Stimulated activated CD4-positive, alpha-beta T cell treated with anti-CD3 and anti-CD28 coated beads, Interleukin-1b, Interleukin-23, amount 100 ng/mL, for 4 hours (primary cell): Measurements from ENCODE around the gene ARHGAP36.

Experiments used
- DNase-seq, 2 donors: peaks; one replicate each; pipeline ENCODE4 v3.0.0-alpha.2; 2020; ENCODE audit warnings: low read depth in 2 of 2

ARHGAP36 gene

GRCh38 chrX:131068945-131069719, 11.0 kb downstream of the ARHGAP36 start:
- no peak for DNase-seq

DNA sequence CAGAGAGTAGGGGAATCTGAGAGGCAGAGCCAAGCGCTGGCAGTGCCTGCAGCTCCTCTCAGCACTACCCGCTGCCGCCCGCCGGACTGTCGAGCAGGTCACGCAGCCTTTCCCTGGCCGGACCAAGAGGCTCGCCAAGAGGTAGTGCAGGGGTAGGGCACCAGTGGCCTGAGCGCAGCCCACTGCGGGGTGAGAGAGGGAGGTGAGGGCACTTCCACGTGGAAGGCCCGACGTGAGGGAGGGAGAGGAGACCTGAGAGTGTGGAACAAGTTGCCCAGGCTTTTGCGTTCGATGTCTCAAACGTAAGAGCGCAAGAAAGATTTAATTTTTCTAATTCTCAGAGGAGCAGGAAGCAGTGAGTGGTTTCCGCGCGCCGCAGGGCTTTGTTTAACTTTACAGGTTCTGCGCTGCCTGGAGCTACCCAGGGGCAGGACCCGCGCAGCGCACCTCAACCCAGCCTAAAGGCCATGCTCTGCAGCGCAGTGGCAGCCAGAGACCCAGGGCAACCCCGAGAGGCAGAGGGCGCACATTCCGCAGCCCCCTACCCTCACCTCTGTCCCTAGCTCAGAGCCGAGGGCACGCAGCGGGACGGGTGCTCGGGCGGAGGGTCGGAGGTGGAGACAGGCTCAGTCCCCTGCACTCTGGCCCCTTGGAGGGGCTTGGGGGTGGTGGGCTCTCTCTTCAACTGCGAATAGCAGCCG, 14.9 kb downstream of the ARHGAP36 start:
- no peak for DNase-seq

GRCh38 chrX:131073607-131074006, 15.5 kb downstream of the ARHGAP36 start:
- no peak for DNase-seq

- DNase-seq = no peak
Measured at GRCh38 chrX:131081772-131082740, 23.9 kb downstream of the ARHGAP36 start.

DNA sequence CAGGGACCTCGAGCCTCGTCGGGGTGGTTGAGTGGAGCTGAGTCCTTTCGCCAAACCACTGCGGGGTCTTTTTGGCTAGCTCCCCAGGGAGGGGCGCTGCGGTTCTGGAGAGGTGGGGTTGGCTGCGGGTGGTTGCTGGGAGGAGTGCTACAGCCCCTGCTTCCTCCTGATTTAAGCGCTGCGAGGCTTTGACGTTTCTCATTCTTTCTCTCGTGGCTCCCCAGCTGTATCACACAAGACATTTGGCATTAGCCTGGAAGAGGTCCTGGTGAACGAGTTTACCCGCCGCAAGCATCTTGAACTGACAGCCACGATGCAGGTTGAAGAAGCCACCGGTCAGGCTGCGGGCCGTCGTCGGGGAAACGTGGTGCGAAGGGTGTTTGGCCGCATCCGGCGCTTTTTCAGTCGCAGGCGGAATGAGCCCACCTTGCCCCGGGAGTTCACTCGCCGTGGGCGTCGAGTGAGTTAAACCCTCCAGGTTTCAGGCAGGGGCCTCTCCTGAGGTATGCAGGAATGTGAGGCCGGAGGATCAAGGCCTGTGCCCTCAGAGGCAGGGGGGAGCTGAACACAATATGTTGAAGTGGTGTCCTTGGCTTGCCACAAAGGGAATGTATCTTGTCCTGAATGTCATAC, 25.5 kb downstream of the ARHGAP36 start:
- DNase-seq = no peak

DNA sequence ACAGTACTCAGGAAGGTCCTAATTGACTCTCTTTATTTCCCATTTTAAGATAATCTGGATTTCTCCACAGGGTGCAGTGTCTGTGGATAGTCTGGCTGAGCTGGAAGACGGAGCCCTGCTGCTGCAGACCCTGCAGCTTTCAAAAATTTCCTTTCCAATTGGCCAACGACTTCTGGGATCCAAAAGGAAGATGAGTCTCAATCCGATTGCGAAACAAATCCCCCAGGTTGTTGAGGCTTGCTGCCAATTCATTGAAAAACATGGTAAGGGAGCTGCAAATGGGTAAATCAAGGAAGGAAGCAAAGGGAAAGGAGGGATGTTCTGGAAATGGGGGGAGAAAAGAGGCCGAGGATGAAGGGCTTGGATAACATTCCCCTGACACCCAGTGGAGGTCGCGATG, 26.0 kb downstream of the ARHGAP36 start:
- DNase-seq = no peak

DNA sequence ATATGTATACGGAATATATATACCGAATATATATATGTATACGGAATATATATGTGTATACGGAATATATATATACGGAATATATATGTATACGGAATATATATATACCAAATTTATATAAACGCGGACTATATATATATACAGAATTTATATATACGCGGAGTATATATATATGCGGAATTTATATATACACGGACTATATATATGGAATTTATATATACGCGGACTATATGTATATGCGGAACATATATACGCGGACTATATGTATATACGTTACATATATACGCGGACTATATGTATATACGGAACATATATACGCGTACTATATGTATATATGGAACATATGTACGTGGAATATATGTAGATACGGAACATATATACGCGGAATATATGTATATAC, 78.6 kb downstream of the ARHGAP36 start:
- no peak for DNase-seq

- no peak for DNase-seq
Measured at GRCh38 chrX:131139072-131139471, 80.9 kb downstream of the ARHGAP36 start.
